ENCODE results near the gene CST3.

The CST3 gene

GRCh38 chr20:23595941-23596340 is 41.8 kb downstream of the CST3 start:
- Histone ChIP-seq H3K4ac (ENCODE audit: low read depth, low read length) (no peak overlapping the region), H3K4me3 (ENCODE audit: low read length) (no peak overlapping the region), H2BK15ac (replicated peaks; ENCODE audit: low read depth) (no peak overlapping the region), H2BK5ac (ENCODE audit: low read length) (no peak overlapping the region), H3K9ac (ENCODE audit: low read length) (no peak overlapping the region), H3K79me2 (ENCODE audit: control insufficient read depth, insufficient read depth, low read length) (no peaks in the 10 kb centered on the region), H3K56ac (ENCODE audit: low read length) (no peak overlapping the region), H3K27ac (ENCODE audit: low read depth, low read length) (no peak overlapping the region), H3K79me1 (ENCODE audit: low read length) (no peaks in the 10 kb centered on the region), H3K36me3 (ENCODE audit: control insufficient read depth, insufficient read depth, low read length) (no peaks in the 10 kb centered on the region), H3K4me2 (ENCODE audit: low read length) (no peak overlapping the region), H3K23ac (ENCODE audit: low read length) (no peak overlapping the region), H4K5ac (ENCODE audit: low read length) (no peak overlapping the region), H2AK5ac (ENCODE audit: low read length) (no peak overlapping the region), H3K27me3 (ENCODE audit: insufficient read depth, low read length, poor library complexity) (no peaks in the 10 kb centered on the region), H3K4me1 (ENCODE audit: control insufficient read depth, low read depth, low read length) (no peaks in the 10 kb centered on the region), H4K8ac (ENCODE audit: low read depth, low read length) (no peak overlapping the region), H3K18ac (ENCODE audit: low read length) (no peak overlapping the region), H2BK120ac (ENCODE audit: low read depth, low read length) (no peak overlapping the region)
- no CpG with 5 or more reads among the region's 1 CpG for WGBS (ENCODE audit: extremely low coverage, insufficient coverage, low lambda C conversion rate)
- DNase-seq = no peak

- no peak overlapping the region for H4K8ac ChIP-seq (ENCODE audit: low read depth, low read length)
- no peak overlapping the region for H3K4me2 ChIP-seq (ENCODE audit: low read length)
- no peak overlapping the region for H3K23ac ChIP-seq (ENCODE audit: low read length)
- no peak overlapping the region for H3K9ac ChIP-seq (ENCODE audit: low read length)
- H2BK5ac ChIP-seq (ENCODE audit: low read length) = peak overlapping the region; percentile 55
- no peak overlapping the region for H2BK120ac ChIP-seq (ENCODE audit: low read depth, low read length)
- H2BK15ac ChIP-seq (replicated peaks; ENCODE audit: low read depth) = no peak overlapping the region
- no peaks in the 10 kb centered on the region for H3K4me1 ChIP-seq (ENCODE audit: control insufficient read depth, low read depth, low read length)
- peak overlapping the region; percentile 42 for H3K56ac ChIP-seq (ENCODE audit: low read length)
- H3K27me3 ChIP-seq (ENCODE audit: insufficient read depth, low read length, poor library complexity) = no peaks in the 10 kb centered on the region
- no peaks in the 10 kb centered on the region for H3K79me2 ChIP-seq (ENCODE audit: control insufficient read depth, insufficient read depth, low read length)
- no peak for DNase-seq
- H3K4me3 ChIP-seq (ENCODE audit: low read length) = no peak overlapping the region
- WGBS (ENCODE audit: extremely low coverage, insufficient coverage, low lambda C conversion rate) = no CpG with 5 or more reads among the region's 10 CpGs
- H3K18ac ChIP-seq (ENCODE audit: low read length) = no peak overlapping the region
- H4K5ac ChIP-seq (ENCODE audit: low read length) = no peak overlapping the region
- H3K79me1 ChIP-seq (ENCODE audit: low read length) = no peaks in the 10 kb centered on the region
- no peak overlapping the region for H3K27ac ChIP-seq (ENCODE audit: low read depth, low read length)
- H2AK5ac ChIP-seq (ENCODE audit: low read length) = peak overlapping the region; percentile 22
- no peaks in the 10 kb centered on the region for H3K36me3 ChIP-seq (ENCODE audit: control insufficient read depth, insufficient read depth, low read length)
- no peak overlapping the region for H3K4ac ChIP-seq (ENCODE audit: low read depth, low read length)
Measured at GRCh38 chr20:23588434-23589403, 49.0 kb downstream of the CST3 start.

GRCh38 chr20:23587631-23588030 is 50.1 kb downstream of the CST3 start:
- H3K56ac ChIP-seq (ENCODE audit: low read length) = no peak overlapping the region
- no peaks in the 10 kb centered on the region for H3K79me1 ChIP-seq (ENCODE audit: low read length)
- H3K36me3 ChIP-seq (ENCODE audit: control insufficient read depth, insufficient read depth, low read length) = no peaks in the 10 kb centered on the region
- H3K18ac ChIP-seq (ENCODE audit: low read length) = no peak overlapping the region
- no peaks in the 10 kb centered on the region for H3K79me2 ChIP-seq (ENCODE audit: control insufficient read depth, insufficient read depth, low read length)
- H4K8ac ChIP-seq (ENCODE audit: low read depth, low read length) = no peak overlapping the region
- no peak overlapping the region for H2BK15ac ChIP-seq (replicated peaks; ENCODE audit: low read depth)
- H3K4me1 ChIP-seq (ENCODE audit: control insufficient read depth, low read depth, low read length) = no peaks in the 10 kb centered on the region
- no peak overlapping the region for H3K4ac ChIP-seq (ENCODE audit: low read depth, low read length)
- no peak overlapping the region for H3K23ac ChIP-seq (ENCODE audit: low read length)
- no peak overlapping the region for H2BK5ac ChIP-seq (ENCODE audit: low read length)
- DNase-seq = no peak
- WGBS (ENCODE audit: extremely low coverage, insufficient coverage, low lambda C conversion rate) = no CpG with 5 or more reads among the region's 7 CpGs
- no peak overlapping the region for H4K5ac ChIP-seq (ENCODE audit: low read length)
- no peak overlapping the region for H2BK120ac ChIP-seq (ENCODE audit: low read depth, low read length)
- no peak overlapping the region for H3K27ac ChIP-seq (ENCODE audit: low read depth, low read length)
- H2AK5ac ChIP-seq (ENCODE audit: low read length) = no peak overlapping the region
- no peak overlapping the region for H3K4me3 ChIP-seq (ENCODE audit: low read length)
- no peak overlapping the region for H3K9ac ChIP-seq (ENCODE audit: low read length)
- H3K4me2 ChIP-seq (ENCODE audit: low read length) = no peak overlapping the region
- H3K27me3 ChIP-seq (ENCODE audit: insufficient read depth, low read length, poor library complexity) = no peaks in the 10 kb centered on the region

DNA sequence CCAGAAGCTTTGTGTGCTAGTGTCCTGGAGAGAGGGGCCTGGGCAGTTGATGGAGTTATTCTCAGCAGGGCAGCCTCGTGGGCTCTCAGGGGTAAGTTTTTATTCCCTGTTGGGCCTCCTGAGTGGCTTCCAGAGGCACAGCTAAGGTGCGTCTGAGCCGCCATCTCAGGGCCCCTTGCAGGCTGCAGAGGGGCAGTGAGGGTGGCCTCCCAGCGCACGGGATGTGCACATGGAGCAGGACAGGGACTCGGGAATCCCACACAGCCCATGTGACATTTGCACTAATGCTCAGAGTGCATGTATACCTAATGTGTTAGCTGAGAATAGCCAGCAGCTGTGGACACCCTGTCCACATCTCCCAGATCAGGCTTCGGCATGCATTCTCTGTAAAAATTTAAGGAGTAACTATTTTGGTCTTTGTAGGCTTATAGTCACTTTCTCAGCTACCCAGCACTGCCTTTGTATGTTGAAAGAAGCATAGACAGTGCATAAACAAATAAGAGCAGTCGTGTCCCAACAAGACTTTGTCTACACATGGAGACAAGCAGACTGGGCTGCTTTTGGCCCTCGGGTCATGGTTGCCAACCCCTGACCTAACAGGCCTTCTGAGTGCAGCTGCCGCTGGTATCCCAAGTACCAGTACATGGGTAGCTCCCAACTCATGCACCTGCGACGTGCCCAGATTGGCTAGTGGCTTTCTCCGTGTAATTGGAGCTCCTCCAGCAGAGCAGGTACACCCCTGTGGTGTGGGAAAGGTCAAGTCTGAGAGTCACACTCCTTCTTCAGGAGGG is 50.8 kb downstream of the CST3 start:
- Histone ChIP-seq H4K5ac (ENCODE audit: low read length) (no peak overlapping the region), H3K36me3 (ENCODE audit: control insufficient read depth, insufficient read depth, low read length) (no peaks in the 10 kb centered on the region), H3K79me1 (ENCODE audit: low read length) (no peaks in the 10 kb centered on the region), H3K4me1 (ENCODE audit: control insufficient read depth, low read depth, low read length) (no peaks in the 10 kb centered on the region), H2BK15ac (replicated peaks; ENCODE audit: low read depth) (no peak overlapping the region), H2AK5ac (ENCODE audit: low read length) (no peak overlapping the region), H3K4ac (ENCODE audit: low read depth, low read length) (no peak overlapping the region), H3K4me2 (ENCODE audit: low read length) (no peak overlapping the region), H3K79me2 (ENCODE audit: control insufficient read depth, insufficient read depth, low read length) (no peaks in the 10 kb centered on the region), H3K18ac (ENCODE audit: low read length) (no peak overlapping the region), H3K56ac (ENCODE audit: low read length) (no peak overlapping the region), H3K4me3 (ENCODE audit: low read length) (no peak overlapping the region), H3K9ac (ENCODE audit: low read length) (no peak overlapping the region), H2BK5ac (ENCODE audit: low read length) (no peak overlapping the region), H2BK120ac (ENCODE audit: low read depth, low read length) (no peak overlapping the region), H3K27ac (ENCODE audit: low read depth, low read length) (no peak overlapping the region), H3K23ac (ENCODE audit: low read length) (no peak overlapping the region), H4K8ac (ENCODE audit: low read depth, low read length) (no peak overlapping the region), H3K27me3 (ENCODE audit: insufficient read depth, low read length, poor library complexity) (no peaks in the 10 kb centered on the region)
- DNase-seq = no peak
- WGBS (ENCODE audit: extremely low coverage, insufficient coverage, low lambda C conversion rate) = no CpG with 5 or more reads among the region's 13 CpGs

- no peak overlapping the region for H3K56ac ChIP-seq (ENCODE audit: low read length)
- no peak overlapping the region for H2BK5ac ChIP-seq (ENCODE audit: low read length)
- H3K4me3 ChIP-seq (ENCODE audit: low read length) = no peak overlapping the region
- H3K27ac ChIP-seq (ENCODE audit: low read depth, low read length) = no peak overlapping the region
- no peak for DNase-seq
- H3K36me3 ChIP-seq (ENCODE audit: control insufficient read depth, insufficient read depth, low read length) = no peaks in the 10 kb centered on the region
- no peak overlapping the region for H3K18ac ChIP-seq (ENCODE audit: low read length)
- H3K9ac ChIP-seq (ENCODE audit: low read length) = no peak overlapping the region
- no peaks in the 10 kb centered on the region for H3K4me1 ChIP-seq (ENCODE audit: control insufficient read depth, low read depth, low read length)
- H3K4me2 ChIP-seq (ENCODE audit: low read length) = no peak overlapping the region
- H3K79me2 ChIP-seq (ENCODE audit: control insufficient read depth, insufficient read depth, low read length) = no peaks in the 10 kb centered on the region
- no peaks in the 10 kb centered on the region for H3K27me3 ChIP-seq (ENCODE audit: insufficient read depth, low read length, poor library complexity)
- H2BK15ac ChIP-seq (replicated peaks; ENCODE audit: low read depth) = no peak overlapping the region
- no peak overlapping the region for H2AK5ac ChIP-seq (ENCODE audit: low read length)
- H4K5ac ChIP-seq (ENCODE audit: low read length) = no peak overlapping the region
- no peak overlapping the region for H4K8ac ChIP-seq (ENCODE audit: low read depth, low read length)
- H3K79me1 ChIP-seq (ENCODE audit: low read length) = no peaks in the 10 kb centered on the region
- no peak overlapping the region for H3K23ac ChIP-seq (ENCODE audit: low read length)
- no peak overlapping the region for H2BK120ac ChIP-seq (ENCODE audit: low read depth, low read length)
- no peak overlapping the region for H3K4ac ChIP-seq (ENCODE audit: low read depth, low read length)
- no CpG with 5 or more reads among the region's 5 CpGs for WGBS (ENCODE audit: extremely low coverage, insufficient coverage, low lambda C conversion rate)
Measured at GRCh38 chr20:23585808-23586734, 51.7 kb downstream of the CST3 start.

Measured in mesendoderm (in vitro differentiated cells).